Measurements from ENCODE around the gene COL20A1.

Gene COL20A1

GRCh38 chr20:63320616-63321147 is 27.7 kb downstream of the COL20A1 start:
- no peak for DNase-seq (ENCODE audit: low read depth)

GRCh38 chr20:63321148-63321831 is 28.3 kb downstream of the COL20A1 start:
- no peak for DNase-seq (ENCODE audit: low read depth)

GRCh38 chr20:63322146-63322932 is 29.4 kb downstream of the COL20A1 start:
- DNase-seq (ENCODE audit: low read depth): no peak

GRCh38 chr20:63322933-63323273 is 29.9 kb downstream of the COL20A1 start:
- no peak for DNase-seq (ENCODE audit: low read depth)

GRCh38 chr20:63323357-63323981 is 30.5 kb downstream of the COL20A1 start:
- no peak for DNase-seq (ENCODE audit: low read depth)

- DNase-seq (ENCODE audit: low read depth): no peak
Measured at GRCh38 chr20:63325021-63325471, 32.1 kb downstream of the COL20A1 start.

GRCh38 chr20:63325554-63326313 is 32.7 kb downstream of the COL20A1 start:
- DNase-seq (ENCODE audit: low read depth): no peak

GRCh38 chr20:63326314-63327230 is 33.6 kb downstream of the COL20A1 start:
- DNase-seq (ENCODE audit: low read depth): no peak

GRCh38 chr20:63327231-63327745 is 34.3 kb downstream of the COL20A1 start:
- no peak for DNase-seq (ENCODE audit: low read depth)

GRCh38 chr20:63328026-63328700 is 35.2 kb downstream of the COL20A1 start:
- DNase-seq (ENCODE audit: low read depth): no peak

- DNase-seq (ENCODE audit: low read depth): no peak
Measured at GRCh38 chr20:63328718-63329275, 35.8 kb downstream of the COL20A1 start.

- DNase-seq (ENCODE audit: low read depth): no peak
Measured at GRCh38 chr20:63329331-63330083, 36.5 kb downstream of the COL20A1 start.

GRCh38 chr20:63330084-63330760 is 37.2 kb downstream of the COL20A1 start:
- DNase-seq (ENCODE audit: low read depth): no peak

GRCh38 chr20:63330940-63331339 is 38.0 kb downstream of the COL20A1 start:
- no peak for DNase-seq (ENCODE audit: low read depth)

GRCh38 chr20:63331741-63332400 is 38.9 kb downstream of the COL20A1 start:
- DNase-seq (ENCODE audit: low read depth): no peak

GRCh38 chr20:63332488-63333240 is 39.7 kb downstream of the COL20A1 start:
- DNase-seq (ENCODE audit: low read depth): no peak

GRCh38 chr20:63333241-63333836 is 40.4 kb downstream of the COL20A1 start:
- no peak for DNase-seq (ENCODE audit: low read depth)
